ENCODE results near the gene CC2D2B.
"Not testable (repeated sequence)": the region's sequence is repeated elsewhere in the genome, so short reads cannot be mapped to it uniquely, and the experiment has no call there.

The CC2D2B gene

GRCh38 chr10:95906677-95907455, 909 bp upstream of the CC2D2B start:
- no peak for DNase-seq

- no peak for DNase-seq
These were observed 675 bp downstream of the CC2D2B start for GRCh38 chr10:95908450-95908849.

- DNase-seq: no peak
These were observed 1.8 kb downstream of the CC2D2B start for GRCh38 chr10:95909561-95909960.

- DNase-seq: not testable (repeated sequence)
These were observed 8.3 kb downstream of the CC2D2B start for GRCh38 chr10:95916039-95916438.

GRCh38 chr10:95920798-95921426, 13.1 kb downstream of the CC2D2B start:
- no peak for DNase-seq

- DNase-seq: no peak
These were observed 17.3 kb downstream of the CC2D2B start for GRCh38 chr10:95925033-95925432.

- DNase-seq: no peak
These were observed 27.7 kb downstream of the CC2D2B start for GRCh38 chr10:95935429-95935828.

GRCh38 chr10:95941115-95941514, 33.3 kb downstream of the CC2D2B start:
- DNase-seq: no peak

- no peak for DNase-seq
These were observed 55.6 kb downstream of the CC2D2B start for GRCh38 chr10:95963202-95963990.

- no peak for DNase-seq
These were observed 56.2 kb downstream of the CC2D2B start for GRCh38 chr10:95963991-95964389.

- DNase-seq: no peak
These were observed 57.0 kb downstream of the CC2D2B start for GRCh38 chr10:95964756-95965155.

- DNase-seq: no peak
These were observed 68.8 kb downstream of the CC2D2B start for GRCh38 chr10:95976362-95977229.

- no peak for DNase-seq
These were observed 74.4 kb downstream of the CC2D2B start for GRCh38 chr10:95982200-95982599.

GRCh38 chr10:95987685-95988426, 80.1 kb downstream of the CC2D2B start:
- DNase-seq: no peak

- DNase-seq: no peak
These were observed 80.9 kb downstream of the CC2D2B start for GRCh38 chr10:95988702-95989101.

GRCh38 chr10:95994376-95994775, 86.6 kb downstream of the CC2D2B start:
- DNase-seq: not testable (repeated sequence)

- no peak for DNase-seq
These were observed 90.5 kb downstream of the CC2D2B start for GRCh38 chr10:95998255-95998784.

- no peak for DNase-seq
These were observed 106.2 kb downstream of the CC2D2B start for GRCh38 chr10:96013956-96014355.

GRCh38 chr10:96014473-96015102, 106.8 kb downstream of the CC2D2B start:
- no peak for DNase-seq

- DNase-seq: peak; percentile 19
These were observed 109.5 kb downstream of the CC2D2B start for GRCh38 chr10:96017191-96017687.

- no peak for DNase-seq
These were observed 113.6 kb downstream of the CC2D2B start for GRCh38 chr10:96021332-96021731.

Data from NCI-H2029 treated with DMSO at 0.1 percent for 48 hours (cell line).